Endothelial cell of umbilical vein (primary cell): Measurements from ENCODE around the gene MAP3K21. TPM values are rescaled to one million over a fixed set of nuclear protein-coding genes. Genes with fewer than 3 reads are reported as not detected.

Experiments
- BruUV-seq: library from RNA; stranded (reverse); fragments of 400-500 nt; replicated peaks from 2 replicates; lab custom pipeline; 2021; lab: Mats Ljungman, UMichigan
- CTCF ChIA-PET: fragments of 300-600, 350-600 bp; sonication (Branson Sonifier 250); formaldehyde crosslinking; loops from one replicate; lab custom pipeline; 2021; ENCODE audit warnings: antibody characterized with exemption, inconsistent platforms; lab: Charles Lee
- POLR2A ChIA-PET: fragments of 300-600, 350-600 bp; sonication (Branson Sonifier 250); formaldehyde crosslinking; loops from one replicate; lab custom pipeline; 2021; ENCODE audit warnings: antibody characterized with exemption, inconsistent platforms; lab: Charles Lee
- DNase-seq: peaks from one replicate; pipeline ENCODE4 v3.0.0-alpha.2; 2011; ENCODE audit warnings: low read depth, low spot score
- FAIRE-seq: peaks from 2 replicates; lab custom pipeline; 2011; peaks lifted over from hg19 to GRCh38; lab: Jason Lieb, UNC
- H2AFZ ChIP-seq: 2 replicates; pipeline ENCODE4 v1.6.0; 2012; ENCODE audit warnings: low read depth, low read length, control low read depth, inconsistent platforms
- H3K27ac ChIP-seq: 2 replicates; pipeline ENCODE4 v1.5.1; 2011; ENCODE audit warnings: low read depth, mild to moderate bottlenecking, control low read depth, low read length, moderate library complexity; ENCODE audit not compliant: insufficient read depth
- H3K27me3 ChIP-seq, 2 experiments: 2 replicates each; pipeline versions ENCODE4 v1.6.0 to v1.6.1; 2011; ENCODE audit warnings: low read length in 2 of 2, mixed read lengths in 1 of 2; ENCODE audit not compliant: control insufficient read depth in 2 of 2, insufficient read depth in 2 of 2
- H3K36me3 ChIP-seq, 2 experiments: 2 replicates in 1 of 2; 3 replicates in 1 of 2; pipeline ENCODE4 v1.5.1; 2011; ENCODE audit warnings: low read length in 2 of 2, mild to moderate bottlenecking in 1 of 2, moderate library complexity in 1 of 2; ENCODE audit not compliant: control insufficient read depth in 2 of 2, insufficient read depth in 2 of 2; ENCODE audit errors: extremely low read depth in 1 of 2
- H3K4me1 ChIP-seq: 3 replicates; pipeline ENCODE4 v1.5.1; 2011; ENCODE audit warnings: mild to moderate bottlenecking, low read length; ENCODE audit not compliant: control insufficient read depth, insufficient read depth; ENCODE audit errors: extremely low read depth
- H3K4me2 ChIP-seq: 2 replicates; pipeline ENCODE4 v1.6.1; 2011; ENCODE audit warnings: low read length, control low read depth, mixed read lengths; ENCODE audit not compliant: insufficient read depth
- H3K4me3 ChIP-seq, 3 experiments: fragments of 200-600 bp in 1 of 3; sonication (generic), shearing (Covaris generic) in 1 of 3; replicated peaks in 1 of 3; 2 replicates each; pipeline ENCODE4 v1.5.1; 2011 to 2016; ENCODE audit warnings: control low read depth in 3 of 3, low read length in 3 of 3, mild to moderate bottlenecking in 2 of 3, inconsistent platforms in 1 of 3, low read depth in 1 of 3, moderate library complexity in 1 of 3; ENCODE audit not compliant: insufficient read depth in 1 of 3
- H3K79me2 ChIP-seq: 2 replicates; pipeline ENCODE4 v1.6.0; 2012; ENCODE audit warnings: low read length, inconsistent platforms; ENCODE audit not compliant: control insufficient read depth, insufficient read depth
- H3K9ac ChIP-seq: replicated peaks from 2 replicates; pipeline ENCODE3; 2011; ENCODE audit warnings: low read length, control low read depth; ENCODE audit not compliant: insufficient read depth; ENCODE audit errors: extremely low read depth
- H3K9me1 ChIP-seq: replicated peaks from 3 replicates; pipeline ENCODE4 v1.6.0; 2011; ENCODE audit warnings: mild to moderate bottlenecking, low read length; ENCODE audit not compliant: control insufficient read depth, insufficient read depth; ENCODE audit errors: extremely low read depth
- H3K9me3 ChIP-seq: replicated peaks from 2 replicates; pipeline ENCODE4 v1.5.1; 2012; ENCODE audit warnings: low read length, inconsistent platforms; ENCODE audit not compliant: control insufficient read depth, insufficient read depth
- H4K20me1 ChIP-seq: replicated peaks from 2 replicates; pipeline ENCODE3; 2011; ENCODE audit warnings: mild to moderate bottlenecking, low read length; ENCODE audit not compliant: control insufficient read depth, insufficient read depth; ENCODE audit errors: extremely low read depth
- CTCF ChIP-seq, 2 donors: IDR thresholded peaks; 1 replicate in 1 of 2; 2 replicates in 1 of 2; pipeline ENCODE4 v1.5.1; 2011; ENCODE audit warnings: low read length in 2 of 2, mild to moderate bottlenecking in 2 of 2, moderate library complexity in 2 of 2, control low read depth in 1 of 2, inconsistent platforms in 1 of 2, low read depth in 1 of 2; ENCODE audit not compliant: insufficient read depth in 1 of 2; ENCODE audit errors: extremely low read depth in 1 of 2
- EZH2 ChIP-seq: IDR thresholded peaks from 2 replicates; pipeline ENCODE4 v1.6.1; 2012; ENCODE audit warnings: borderline replicate concordance, low read depth, mild to moderate bottlenecking, moderate library complexity, low read length, inconsistent platforms; ENCODE audit not compliant: severe bottlenecking
- FOS ChIP-seq: IDR thresholded peaks from 2 replicates; pipeline ENCODE4 v1.6.1; 2011; ENCODE audit warnings: mild to moderate bottlenecking, low read length, moderate library complexity, borderline replicate concordance; ENCODE audit not compliant: insufficient read depth
- GATA2 ChIP-seq: IDR thresholded peaks from 2 replicates; pipeline ENCODE4 v1.7.0; 2011; ENCODE audit warnings: low read depth, mild to moderate bottlenecking, moderate library complexity, mixed read lengths, low read length; ENCODE audit not compliant: insufficient read length, insufficient read depth
- MYC ChIP-seq: IDR thresholded peaks from one replicate; pipeline ENCODE4 v1.6.1; 2011; ENCODE audit warnings: mild to moderate bottlenecking, low read depth, low read length
- POLR2A ChIP-seq: IDR thresholded peaks from 2 replicates; pipeline ENCODE4 v1.6.1; 2012; ENCODE audit warnings: low read depth, mild to moderate bottlenecking, control low read depth, low read length
- POLR2AphosphoS5 ChIP-seq: IDR thresholded peaks from 2 replicates; pipeline ENCODE4 v1.6.1; 2012; ENCODE audit warnings: low read depth, mild to moderate bottlenecking, control low read depth, low read length, moderate library complexity; ENCODE audit not compliant: insufficient read depth
- dilution Hi-C: fragments of 300-500 bp; cut with MboI; formaldehyde crosslinking; loops from one replicate; pipeline ENCODE4 v1.15.0; 2019; ENCODE audit warnings: low sequenced_read_pairs; ENCODE audit not compliant: extremely low pct_ligation_motif_present
- intact Hi-C: fragments of 100-400 bp; cut with micrococcal nuclease; formaldehyde crosslinking; loops from one replicate; pipeline ENCODE4 v1.10.0; 2022
- polyA plus RNA-seq, 4 experiments: library from polyadenylated mRNA; depleted of rRNA in 3 of 4; stranded (reverse) in 3 of 4; unstranded in 1 of 4; fragments of >200 nt; gene quantifications; 2 replicates each; pipeline versions ENCODE4 v1.2.1 to v1.2.3, GENCODE V29; 2011 to 2012; ENCODE audit warnings: missing spikeins in 1 of 4
- total RNA-seq: library from RNA; stranded (reverse); gene quantifications from 2 replicates; pipeline ENCODE4 v1.2.3, GENCODE V29; 2021
- TF ChIP-seq, protein P1 (sequence below): IDR thresholded peaks from 2 replicates; pipeline ENCODE4 v1.6.1; 2011; ENCODE audit not compliant: insufficient read depth, insufficient read length

MAP3K21 gene
- total and polyA plus RNA-seq, 2 donors (not counting 3 experiments of a cell fraction or from before 2014, with no cell fraction given) = 0.65 to 0.95 TPM

- ChIA-PET POLR2A (no interaction called here), CTCF (no interaction called here)
- Histone ChIP-seq H3K36me3 (no peaks in the 10 kb centered on the region), H3K9me3 (no peaks in the 10 kb centered on the region), H4K20me1 (no peaks in the 10 kb centered on the region), H3K27me3 (no peaks in the 10 kb centered on the region), H3K27ac (no peak overlapping the region), H3K4me2 (no peak overlapping the region), H2AFZ (no peak overlapping the region), H3K9me1 (no peaks in the 10 kb centered on the region), H3K9ac (no peak overlapping the region), H3K79me2 (no peaks in the 10 kb centered on the region), H3K4me1 (no peaks in the 10 kb centered on the region), H3K4me3 (no peak overlapping the region)
- DNase-seq (no peak), FAIRE-seq (no peak)
- no peak for TF ChIP-seq EZH2
- TF ChIP-seq POLR2AphosphoS5 = no peak
- no peak for TF ChIP-seq MYC
- no peak for TF ChIP-seq CTCF (IDR thresholded peaks at IDR 0.05; ENCODE audit: extremely low read depth in 1 of 2, insufficient read depth in 1 of 2, low read depth in 1 of 2, low read length in 2 of 2)
- TF ChIP-seq FOS = no peak
- TF ChIP-seq GATA2 = no peak
- TF ChIP-seq, protein P1, sequence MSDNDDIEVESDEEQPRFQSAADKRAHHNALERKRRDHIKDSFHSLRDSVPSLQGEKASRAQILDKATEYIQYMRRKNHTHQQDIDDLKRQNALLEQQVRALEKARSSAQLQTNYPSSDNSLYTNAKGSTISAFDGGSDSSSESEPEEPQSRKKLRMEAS = no peak
- no peak for TF ChIP-seq POLR2A
- dilution Hi-C loops (no loop called here), intact Hi-C loops (no loop called here)
- no TSS peak for BruUV-seq
Observed at GRCh38 chr1:233409540-233409939, 82.0 kb downstream of the MAP3K21 start.
